HG02840 (cell line): Measurements from ENCODE around the gene SCAMP3.
A peak's percentile ranks its signal among the peaks of the same experiment; 100 is the strongest.
"Not testable (repeated sequence)": the region's sequence is repeated elsewhere in the genome, so short reads cannot be mapped to it uniquely, and the experiment has no call there.

Experiments
- ATAC-seq: cut with Tn5 transposase; IDR thresholded peaks from one replicate; pipeline ENCODE4 v1.9.1; 2021; ENCODE audit warnings: mild to moderate bottlenecking, moderate library complexity, moderate number of reproducible peaks; ENCODE audit not compliant: unreplicated experiment, low FRiP score

SCAMP3 gene

GRCh38 chr1:155261852-155262673 lies at the start of gene SCAMP3:
Gene SCAMP3 (minus strand): TSS chr1:155262360. CDS start chr1:155262151, 209 bp downstream.
- peak; percentile 88 for ATAC-seq

GRCh38 chr1:155309423-155310021 lies 47.4 kb upstream of the SCAMP3 start:
- ATAC-seq, result no peak

GRCh38 chr1:155308493-155309422 lies 46.6 kb upstream of the SCAMP3 start, which contains the start of gene FDPS:
Gene FDPS (plus strand): TSS chr1:155308866. CDS start chr1:155309790, 924 bp downstream.
- ATAC-seq, result peak; percentile 94

GRCh38 chr1:155307247-155307740 lies 45.1 kb upstream of the SCAMP3 start:
- ATAC-seq, result no peak

DNA sequence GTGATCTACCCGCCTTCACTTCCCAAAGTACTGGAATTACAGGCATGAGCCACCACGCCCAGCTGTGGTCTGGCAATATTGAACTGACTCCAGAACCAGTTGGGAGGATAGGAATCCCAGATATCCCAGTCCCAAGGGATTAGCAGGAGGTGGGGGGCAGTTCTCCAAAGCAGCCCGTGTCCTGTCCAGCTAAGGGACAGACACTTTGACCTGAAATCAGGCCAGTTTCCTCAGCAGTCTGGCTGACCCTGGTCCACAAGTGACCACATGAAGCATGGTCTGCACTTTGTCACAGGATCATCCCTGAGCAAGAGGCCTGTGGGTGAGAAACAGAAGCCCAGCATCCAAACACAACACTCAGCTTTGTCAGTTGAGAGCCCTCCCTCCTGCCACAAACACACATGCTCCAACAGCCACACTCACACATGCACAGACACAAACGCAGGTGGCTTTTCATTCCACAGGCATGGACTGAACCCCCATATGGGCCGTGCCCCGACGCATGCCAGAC lies 43.8 kb upstream of the SCAMP3 start:
- no peak for ATAC-seq

GRCh38 chr1:155304558-155305063 lies 42.5 kb upstream of the SCAMP3 start:
- no peak for ATAC-seq

DNA sequence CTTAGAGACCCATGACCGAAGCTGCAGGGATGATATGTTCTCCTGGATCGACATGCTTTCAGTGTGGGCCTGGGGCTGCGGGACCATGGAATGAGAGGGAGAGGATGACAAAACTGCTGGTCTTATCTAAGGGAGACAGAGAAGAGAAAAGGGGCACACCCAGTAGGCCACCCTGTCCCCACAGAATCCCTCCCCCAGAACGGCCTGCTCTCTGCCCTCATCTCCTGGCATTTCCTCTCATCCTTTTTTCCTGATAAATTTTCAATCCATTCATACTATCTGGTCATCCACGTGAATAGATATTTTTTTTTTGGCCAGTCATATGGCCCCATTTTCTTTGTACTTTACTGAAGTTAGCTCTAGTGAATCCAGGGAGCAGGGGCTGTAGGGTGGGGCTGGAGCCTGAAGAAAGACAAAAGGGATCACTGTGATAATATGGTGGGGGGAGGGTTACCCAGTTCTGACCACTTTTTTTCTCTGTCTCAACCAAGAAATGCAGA lies 39.2 kb upstream of the SCAMP3 start, which contains the start of gene PKLR:
TSS of gene PKLR (minus strand) at position 97 of the 500 bp plus-strand sequence. CDS start at position 54, 43 bp downstream.
- ATAC-seq, result no peak

- ATAC-seq, result no peak
Measured at GRCh38 chr1:155300553-155301329, 38.6 kb upstream of the SCAMP3 start.

- no peak for ATAC-seq
Measured at GRCh38 chr1:155300024-155300423, 37.9 kb upstream of the SCAMP3 start.

GRCh38 chr1:155297384-155297783 lies 35.2 kb upstream of the SCAMP3 start:
- ATAC-seq, result no peak

GRCh38 chr1:155296661-155297060 lies 34.5 kb upstream of the SCAMP3 start:
- ATAC-seq, result no peak

DNA sequence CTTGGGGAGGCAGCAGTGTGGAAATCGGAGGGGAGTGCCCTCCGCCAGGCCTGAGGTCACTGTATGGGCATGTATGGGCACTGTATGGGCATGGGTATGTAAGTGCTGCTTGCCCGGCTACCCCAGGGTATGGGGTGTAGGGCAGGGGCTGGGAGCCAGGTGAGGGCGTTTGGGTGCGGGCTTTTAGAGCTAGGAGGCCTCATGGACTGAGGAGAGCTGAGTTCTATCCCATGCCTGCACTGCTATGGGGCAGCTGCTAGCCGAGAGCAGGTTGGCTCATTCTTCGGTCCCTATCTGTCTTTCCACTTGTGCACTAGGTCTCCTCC lies 33.7 kb upstream of the SCAMP3 start:
- ATAC-seq, result no peak

DNA sequence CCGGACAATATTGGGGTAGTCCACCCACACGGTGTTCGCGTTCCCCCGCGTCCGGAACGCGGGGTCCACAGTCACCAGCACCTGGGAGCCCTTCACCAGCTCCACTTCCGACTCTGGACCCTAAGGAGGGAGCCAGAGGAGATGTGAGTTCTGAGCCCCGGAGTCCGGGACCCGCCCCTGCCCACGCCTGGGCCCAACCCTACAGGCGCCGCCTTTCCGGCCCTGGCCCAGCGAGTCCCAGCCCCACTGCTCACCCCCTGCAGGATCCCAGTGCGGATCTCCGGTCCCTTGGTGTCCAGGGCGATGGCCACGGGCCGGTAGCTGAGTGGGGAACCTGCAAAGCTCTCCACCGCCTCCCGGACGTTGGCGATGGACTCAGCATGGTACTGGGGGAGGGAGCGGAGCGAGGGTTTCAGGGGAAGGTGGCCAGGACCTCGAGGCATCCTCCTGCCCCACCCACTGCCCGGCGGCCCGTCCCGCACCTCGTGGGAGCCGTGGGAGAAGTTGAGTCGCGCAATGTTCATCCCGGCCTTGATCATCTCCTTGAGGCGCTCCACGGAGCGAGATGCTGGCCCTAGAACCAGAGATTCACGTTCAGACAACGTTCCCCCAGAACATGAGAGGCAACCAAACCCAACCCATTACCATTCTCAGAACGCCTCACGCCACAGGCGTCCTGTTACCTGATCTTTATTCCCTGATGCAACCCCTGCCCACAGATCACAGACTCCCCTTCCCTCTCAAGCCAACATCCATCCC lies 33.2 kb upstream of the SCAMP3 start:
- ATAC-seq, result no peak

GRCh38 chr1:155294520-155295182 lies 32.5 kb upstream of the SCAMP3 start:
- no peak for ATAC-seq

DNA sequence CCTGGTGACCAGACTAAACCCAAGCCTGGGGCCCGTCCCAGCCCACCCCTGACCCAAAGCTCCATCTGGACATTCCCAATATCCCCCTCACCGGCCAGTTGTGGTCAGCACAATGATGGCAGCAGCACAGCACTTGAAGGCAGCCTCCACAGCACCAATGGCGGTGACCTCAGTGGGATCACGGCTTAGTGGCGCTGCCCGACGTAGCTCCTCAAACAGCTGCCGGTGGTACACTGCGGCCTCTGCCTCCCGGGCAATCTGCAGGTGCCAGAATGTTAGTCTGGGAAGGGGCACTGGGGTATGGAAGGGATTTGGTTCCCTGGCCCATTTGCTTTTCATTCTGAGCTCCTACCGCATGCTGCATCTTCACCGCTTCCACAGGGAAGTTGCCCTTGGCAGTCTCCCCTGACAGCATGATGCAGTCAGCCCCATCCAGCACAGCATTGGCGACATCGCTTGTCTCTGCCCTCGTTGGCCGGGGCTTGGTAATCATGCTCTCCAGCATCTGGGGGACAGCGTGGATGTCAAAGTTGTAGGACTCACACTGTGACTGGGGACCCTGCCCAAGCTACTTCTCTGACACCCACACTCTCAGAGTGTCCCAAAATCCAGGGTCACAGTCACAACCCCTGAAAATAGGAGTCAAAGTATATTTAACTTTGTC lies 31.1 kb upstream of the SCAMP3 start:
- no peak for ATAC-seq

DNA sequence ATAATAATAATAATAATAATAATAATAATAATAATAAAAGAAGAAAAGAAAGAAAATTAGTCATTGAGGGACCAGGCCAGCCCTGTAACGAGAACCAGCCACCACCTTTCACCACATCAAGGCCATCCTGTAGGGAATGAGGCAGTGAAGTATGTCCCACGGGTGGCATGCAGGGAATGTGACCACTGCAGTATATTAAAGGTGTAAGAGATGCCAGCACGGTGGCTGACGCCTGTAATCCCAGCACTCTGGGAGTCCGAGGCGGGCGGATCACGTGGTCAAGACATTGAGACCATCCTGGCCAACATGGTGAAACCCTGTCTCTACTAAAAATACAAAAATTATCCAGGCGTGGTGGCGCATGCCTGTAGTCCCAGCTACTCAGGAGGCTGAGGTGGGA lies 28.8 kb upstream of the SCAMP3 start:
- not testable (repeated sequence) for ATAC-seq

DNA sequence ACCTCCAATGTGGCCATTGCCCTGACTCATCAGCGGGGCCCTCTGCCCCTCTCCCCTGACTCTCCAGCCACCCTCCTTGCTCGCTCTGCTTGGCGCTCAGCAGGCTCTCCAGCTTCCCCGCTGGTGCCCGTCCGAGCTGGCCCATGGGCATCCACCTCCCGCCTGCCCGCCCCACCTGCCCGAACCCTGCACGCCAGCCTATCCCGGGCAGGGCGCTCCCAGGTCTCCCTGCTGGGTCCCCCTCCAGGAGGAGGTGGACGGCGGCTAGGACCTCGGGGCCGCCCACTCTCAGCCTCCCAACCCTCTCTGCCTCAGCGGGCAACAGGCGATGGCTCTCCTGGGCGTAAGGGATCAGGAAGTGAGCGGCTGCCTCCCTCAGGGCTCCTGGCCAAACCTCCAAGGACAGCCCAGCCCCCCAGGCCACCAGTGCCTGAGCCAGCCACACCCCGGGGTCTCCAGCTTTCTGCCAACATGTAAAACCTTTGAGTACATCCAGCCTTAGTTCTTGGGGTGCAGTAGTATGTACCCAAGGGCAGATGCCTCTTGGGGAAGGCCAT lies 25.9 kb upstream of the SCAMP3 start:
- ATAC-seq, result no peak
